CD14-positive monocyte (primary cell): ENCODE data around the gene SLC25A31. TPM values are rescaled to one million over a fixed set of nuclear protein-coding genes. Genes with fewer than 3 reads are reported as not detected.

ENCODE experiments used
- DNase-seq, 3 donors: peaks; one replicate each; pipeline ENCODE4 v3.0.0-alpha.2; 2011 to 2022
- H2AFZ ChIP-seq: 2 replicates; pipeline ENCODE4 v1.6.0; 2012; ENCODE audit warnings: mild to moderate bottlenecking, low read depth, low read length, inconsistent platforms; ENCODE audit not compliant: insufficient read depth, poor library complexity, severe bottlenecking
- H3K27ac ChIP-seq, 2 donors: 1 replicate in 1 of 2; 2 replicates in 1 of 2; pipeline ENCODE4 v1.5.1; 2012 to 2013; ENCODE audit warnings: low read length in 2 of 2, control low read depth in 1 of 2, inconsistent platforms in 1 of 2, low read depth in 1 of 2, mild to moderate bottlenecking in 1 of 2
- H3K27me3 ChIP-seq, 2 donors: one replicate each; pipeline versions ENCODE4 v1.6.0 to v1.6.1; 2011 to 2013; ENCODE audit warnings: low read length in 2 of 2; ENCODE audit not compliant: control insufficient read depth in 2 of 2, insufficient read depth in 2 of 2
- H3K36me3 ChIP-seq, 2 donors: replicated peaks in 1 of 2; 1 replicate in 1 of 2; 2 replicates in 1 of 2; pipeline versions ENCODE4 v1.5.1 to v1.6.1; 2012 to 2013; ENCODE audit warnings: low read length in 2 of 2, control low read depth in 1 of 2, inconsistent platforms in 1 of 2, mild to moderate bottlenecking in 1 of 2; ENCODE audit not compliant: insufficient read depth in 2 of 2, control insufficient read depth in 1 of 2
- H3K4me1 ChIP-seq, 2 donors: 1 replicate in 1 of 2; 2 replicates in 1 of 2; pipeline versions ENCODE4 v1.5.1 to v1.6.1; 2012 to 2013; ENCODE audit warnings: low read length in 2 of 2, control low read depth in 1 of 2, inconsistent platforms in 1 of 2, mild to moderate bottlenecking in 1 of 2, moderate library complexity in 1 of 2; ENCODE audit not compliant: insufficient read depth in 2 of 2, control insufficient read depth in 1 of 2
- H3K4me2 ChIP-seq: replicated peaks from 2 replicates; pipeline ENCODE3; 2012; ENCODE audit warnings: low read length, moderate library complexity, mild to moderate bottlenecking; ENCODE audit not compliant: poor library complexity, severe bottlenecking; ENCODE audit errors: extremely low read depth
- H3K4me3 ChIP-seq, 3 experiments: fragments of 200-600 bp in 1 of 3; sonication (generic) in 1 of 3; replicated peaks in 1 of 3; 1 replicate in 2 of 3; 2 replicates in 1 of 3; pipeline ENCODE4 v1.5.1; 2011 to 2013; ENCODE audit warnings: low read length in 3 of 3, mild to moderate bottlenecking in 3 of 3, control low read depth in 2 of 3, low read depth in 2 of 3, inconsistent platforms in 1 of 3, moderate library complexity in 1 of 3
- H3K79me2 ChIP-seq: 2 replicates; pipeline ENCODE4 v1.6.0; 2012; ENCODE audit warnings: mild to moderate bottlenecking, control low read depth, inconsistent platforms, low read length, moderate library complexity; ENCODE audit not compliant: insufficient read depth
- H3K9ac ChIP-seq: 2 replicates; pipeline ENCODE4 v1.6.0; 2017; ENCODE audit warnings: low read length, mild to moderate bottlenecking; ENCODE audit not compliant: insufficient read depth, poor library complexity, severe bottlenecking
- H3K9me3 ChIP-seq, 2 donors: replicated peaks in 1 of 2; 1 replicate in 1 of 2; 2 replicates in 1 of 2; pipeline versions ENCODE4 v1.5.1 to v1.6.1; 2012 to 2013; ENCODE audit warnings: low read length in 2 of 2, control low read depth in 1 of 2; ENCODE audit not compliant: control insufficient read depth in 1 of 2, insufficient read depth in 1 of 2
- H4K20me1 ChIP-seq: 2 replicates; pipeline ENCODE4 v1.6.0; 2012; ENCODE audit warnings: mild to moderate bottlenecking, low read length, control low read depth, moderate library complexity; ENCODE audit not compliant: insufficient read depth
- H3K27ac Mint-ChIP-seq, 7 donors: one replicate each; pipeline ENCODE4 v1.8.0; 2020; ENCODE audit warnings: mild to moderate bottlenecking in 7 of 7, mixed read lengths in 7 of 7, moderate library complexity in 6 of 7, inconsistent platforms in 2 of 7
- H3K27me3 Mint-ChIP-seq, 3 donors: one replicate each; pipeline ENCODE4 v1.8.0; 2021 to 2022; ENCODE audit warnings: low read depth in 3 of 3, mild to moderate bottlenecking in 3 of 3, mixed read lengths in 3 of 3, moderate library complexity in 3 of 3, inconsistent platforms in 1 of 3
- H3K36me3 Mint-ChIP-seq, 2 donors: one replicate each; pipeline ENCODE4 v1.8.0; 2020; ENCODE audit warnings: mixed read lengths in 2 of 2, inconsistent platforms in 1 of 2, mild to moderate bottlenecking in 1 of 2
- H3K4me1 Mint-ChIP-seq: one replicate; pipeline ENCODE4 v1.8.0; 2020; ENCODE audit warnings: mild to moderate bottlenecking, mixed read lengths
- H3K4me3 Mint-ChIP-seq, 2 donors: one replicate each; pipeline ENCODE4 v1.8.0; 2020; ENCODE audit warnings: mild to moderate bottlenecking in 2 of 2, mixed read lengths in 2 of 2, moderate library complexity in 1 of 2
- H3K9me3 Mint-ChIP-seq, 7 donors: one replicate each; pipeline ENCODE4 v1.8.0; 2020 to 2022; ENCODE audit warnings: mixed read lengths in 7 of 7, mild to moderate bottlenecking in 6 of 7, moderate library complexity in 6 of 7, inconsistent platforms in 2 of 7
- CTCF ChIP-seq: fragments of 200-600 bp; IDR thresholded peaks from one replicate; pipeline ENCODE4 v1.8.0; 2022; ENCODE audit warnings: antibody characterized with exemption, mild to moderate bottlenecking
- WGBS: methylation state at CpG from one replicate; pipeline ENCODE4 v1.1.5; 2013; ENCODE audit warnings: missing lambda C conversion rate; ENCODE audit not compliant: insufficient coverage; 5-methylcytosine and 5-hydroxymethylcytosine counted together
- intact Hi-C, 2 donors: fragments of 100-400 bp; cut with micrococcal nuclease; formaldehyde crosslinking; loops; one replicate each; pipeline versions ENCODE4 v1.15.0 to v1.15.1; 2023
- polyA plus RNA-seq, 3 donors: library from polyadenylated mRNA; depleted of rRNA in 1 of 3; unstranded in 2 of 3; stranded (reverse) in 1 of 3; fragments of 300-500 nt in 2 of 3; fragments of >200 nt in 1 of 3; fragmentation: Illumina TruSeq in 2 of 3; gene quantifications; 1 replicate in 2 of 3; 2 replicates in 1 of 3; pipeline ENCODE4 v1.2.3, GENCODE V29; 2012 to 2021

SLC25A31 gene
- polyA plus RNA-seq, 3 donors, result not detected

- Mint-ChIP-seq H3K4me1 (peaks cover 29% of the 10 kb centered on the region), H3K36me3 (peaks cover 0 to 11% of the 10 kb centered on the region in 2 donors), H3K9me3 (peaks cover 0 to 16% (median 4%) of the 10 kb centered on the region in 7 donors), H3K4me3 (peak overlapping the region; percentile 97 to 99), H3K27ac (peak overlapping the region in 1 of 7 donors; percentile 80), H3K27me3 (peaks cover 43 to 61% (median 44%) of the 10 kb centered on the region in 3 donors)
- peaks cover 23 to 34% of the 10 kb centered on the region in 2 donors for H3K4me1 ChIP-seq
- TF ChIP-seq CTCF, result no peak
- peak in 1 of 3 donors; percentile 0 for DNase-seq
- H3K79me2 ChIP-seq, result no peaks in the 10 kb centered on the region
- H3K36me3 ChIP-seq, result no peaks in the 10 kb centered on the region
- no peak overlapping the region for H3K27ac ChIP-seq
- H3K9ac ChIP-seq, result peak overlapping the region; percentile 62
- peak overlapping the region; percentile 62 to 86 (median 67) for H3K4me3 ChIP-seq
- no peaks in the 10 kb centered on the region for H3K9me3 ChIP-seq
- intact Hi-C loops, result no loop called here
- peaks cover 34 to 50% of the 10 kb centered on the region in 2 donors for H3K27me3 ChIP-seq
- peak overlapping the region; percentile 90 for H2AFZ ChIP-seq
- no peaks in the 10 kb centered on the region for H4K20me1 ChIP-seq
- H3K4me2 ChIP-seq, result peak overlapping the region; percentile 90
- WGBS, result 10% methylated on average over 40 of the region's 43 CpGs
These were observed 51.3 kb downstream of the SLC25A31 start for GRCh38 chr4:127781300-127782024.

DNA sequence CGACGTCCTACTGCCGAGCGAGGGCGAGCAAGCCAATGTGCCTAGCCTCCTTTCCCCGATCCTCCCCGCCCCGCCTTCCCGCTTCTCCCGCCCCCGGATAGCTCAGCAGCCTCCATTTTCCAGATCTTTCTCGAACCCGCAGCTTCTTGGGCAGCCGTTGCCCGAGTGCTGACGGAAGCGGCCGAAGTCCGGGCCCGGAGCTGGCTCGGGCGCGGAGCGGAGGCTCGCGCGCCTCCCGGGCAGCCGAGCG is 51.8 kb downstream of the SLC25A31 start:
- WGBS, result under 1% methylated on average over 30 of the region's 30 CpGs
- peak overlapping the region; percentile 62 to 86 (median 67) for H3K4me3 ChIP-seq
- H3K4me2 ChIP-seq, result peak overlapping the region; percentile 90
- Mint-ChIP-seq H3K9me3 (peaks cover 0 to 16% (median 4%) of the 10 kb centered on the region in 7 donors), H3K36me3 (peaks cover 0 to 11% of the 10 kb centered on the region in 2 donors), H3K4me1 (peaks cover 29% of the 10 kb centered on the region), H3K27me3 (peaks cover 44 to 61% (median 44%) of the 10 kb centered on the region in 3 donors), H3K4me3 (peak overlapping the region; percentile 97 to 99), H3K27ac (no peak overlapping the region)
- no peak for TF ChIP-seq CTCF
- H3K9ac ChIP-seq, result peak overlapping the region; percentile 62
- H3K79me2 ChIP-seq, result no peaks in the 10 kb centered on the region
- H3K36me3 ChIP-seq, result no peaks in the 10 kb centered on the region
- peaks cover 23 to 34% of the 10 kb centered on the region in 2 donors for H3K4me1 ChIP-seq
- peaks cover 34 to 50% of the 10 kb centered on the region in 2 donors for H3K27me3 ChIP-seq
- intact Hi-C loops, result no loop called here
- DNase-seq, result no peak
- H4K20me1 ChIP-seq, result no peaks in the 10 kb centered on the region
- no peaks in the 10 kb centered on the region for H3K9me3 ChIP-seq
- no peak overlapping the region for H3K27ac ChIP-seq
- H2AFZ ChIP-seq, result peak overlapping the region; percentile 90
